ENCODE measurements around the gene NAPB. TPM values are rescaled to one million over a fixed set of nuclear protein-coding genes. Genes with fewer than 3 reads are reported as not detected.

NAPB gene
- total RNA-seq, 8 experiments from 2014 or later = 26.9 to 61.4 (median 42.7) TPM

- in situ Hi-C loops (cut with MboI; ENCODE audit: low pct_unique_long_range_greater_than_20kb in 2 of 9, low sequenced_read_pairs in 9 of 9, unreplicated experiment in 9 of 9) = no loop called here
- WGBS, 10 experiments = 57 to 100% (median 94%) methylated on average over 1 to 12 of the region's 14 CpGs; no CpG with 5 or more reads in 3 of the 10 experiments
- Histone ChIP-seq H3K27ac (no peak overlapping the region), H3K4me1 (replicated peaks in 1 of 2) (peaks cover 27 to 30% of the 10 kb centered on the region in 2 donors), H3K4me3 (no peak overlapping the region)
- peak in 5 of 8 experiments; percentile 10 to 57 (median 35) for ATAC-seq (replicated peaks in 6 of 8)
Measured at GRCh38 chr20:23369072-23369823, 52.0 kb downstream of the NAPB start.

DNA sequence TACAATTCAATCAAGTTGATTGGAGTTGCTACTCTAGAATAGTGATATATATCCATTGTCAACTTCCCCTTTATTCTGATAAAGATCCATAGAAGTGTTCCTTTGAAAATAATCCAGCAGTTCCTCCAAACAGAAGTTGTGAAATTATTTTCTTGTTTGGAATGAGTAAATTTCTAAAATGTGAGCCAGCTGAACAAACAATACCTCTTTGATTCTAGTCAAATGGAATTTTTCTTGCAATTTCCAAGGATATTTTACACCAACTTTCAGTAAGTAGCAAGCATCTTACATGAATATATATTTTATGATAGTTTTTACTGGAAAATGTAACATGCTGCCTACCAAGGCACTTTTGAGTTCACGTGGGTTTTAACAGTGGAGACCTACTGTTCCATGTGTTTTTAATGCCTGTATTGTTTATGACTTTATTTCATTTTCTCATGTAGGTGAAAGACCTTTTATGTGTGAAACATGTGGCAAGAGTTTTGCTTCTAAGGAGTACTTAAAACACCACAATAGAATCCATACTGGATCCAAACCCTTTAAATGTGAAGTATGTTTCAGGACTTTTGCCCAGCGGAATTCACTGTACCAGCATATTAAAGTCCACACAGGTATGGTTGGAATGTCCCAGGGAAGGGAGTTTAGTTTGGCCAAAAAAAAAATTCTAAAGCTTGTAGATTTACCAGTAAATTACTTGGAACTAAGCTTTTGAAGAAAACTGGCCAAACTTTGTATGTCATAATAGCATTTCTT lies 52.8 kb downstream of the NAPB start:
- H3K4me1 ChIP-seq (replicated peaks in 1 of 2) = peaks cover 31 to 37% of the 10 kb centered on the region in 2 donors
- H3K27ac ChIP-seq = no peak overlapping the region
- ATAC-seq (replicated peaks in 6 of 8) = peak in 1 of 8 experiments; percentile 11
- 67 to 100% (median 100%) methylated on average over 1 to 2 of the region's 2 CpGs; no CpG with 5 or more reads in 1 of the 10 experiments for WGBS, 10 experiments
- H3K4me3 ChIP-seq = no peak overlapping the region
- in situ Hi-C loops (cut with MboI; ENCODE audit: low pct_unique_long_range_greater_than_20kb in 2 of 9, low sequenced_read_pairs in 9 of 9, unreplicated experiment in 9 of 9) = no loop called here

DNA sequence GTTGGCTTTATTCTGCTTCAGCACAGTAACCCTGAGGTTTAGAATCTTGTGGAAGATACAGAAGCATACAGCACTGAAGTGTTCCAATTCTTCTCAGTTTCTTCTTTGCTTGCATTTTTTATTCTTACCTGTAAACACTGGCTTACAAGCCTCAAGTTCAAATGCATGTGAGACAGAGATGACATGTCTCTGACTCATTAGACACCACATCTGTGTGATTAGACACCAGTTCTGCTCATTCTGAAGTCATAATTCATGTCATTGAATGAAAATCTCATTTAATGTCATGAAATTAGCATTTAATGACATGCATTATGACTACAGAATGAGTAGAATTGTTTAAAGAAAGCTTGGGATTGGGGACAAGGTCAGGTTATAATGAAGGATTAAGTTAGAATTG lies 53.5 kb downstream of the NAPB start:
- peak overlapping the region in 2 of 5 donors; percentile 29 for H3K4me3 ChIP-seq
- H3K27ac ChIP-seq = no peak overlapping the region
- peak in 1 of 8 experiments; percentile 7 for ATAC-seq (replicated peaks in 6 of 8)
- in situ Hi-C loops (cut with MboI; ENCODE audit: low pct_unique_long_range_greater_than_20kb in 2 of 9, low sequenced_read_pairs in 9 of 9, unreplicated experiment in 9 of 9) = no loop called here
- peaks cover 34 to 43% of the 10 kb centered on the region in 2 donors for H3K4me1 ChIP-seq (replicated peaks in 1 of 2)

GRCh38 chr20:23366384-23366783 lies 54.9 kb downstream of the NAPB start:
- no peak overlapping the region for H3K27ac ChIP-seq
- WGBS, 10 experiments = 20 to 100% (median 39%) methylated on average over 1 of the region's 1 CpG; no CpG with 5 or more reads in 2 of the 10 experiments
- peaks cover 34 to 43% of the 10 kb centered on the region in 2 donors for H3K4me1 ChIP-seq (replicated peaks in 1 of 2)
- ATAC-seq (replicated peaks in 6 of 8) = no peak
- peak overlapping the region; percentile 6 to 29 (median 11) for H3K4me3 ChIP-seq
- in situ Hi-C loops (cut with MboI; ENCODE audit: low pct_unique_long_range_greater_than_20kb in 2 of 9, low sequenced_read_pairs in 9 of 9, unreplicated experiment in 9 of 9) = no loop called here

DNA sequence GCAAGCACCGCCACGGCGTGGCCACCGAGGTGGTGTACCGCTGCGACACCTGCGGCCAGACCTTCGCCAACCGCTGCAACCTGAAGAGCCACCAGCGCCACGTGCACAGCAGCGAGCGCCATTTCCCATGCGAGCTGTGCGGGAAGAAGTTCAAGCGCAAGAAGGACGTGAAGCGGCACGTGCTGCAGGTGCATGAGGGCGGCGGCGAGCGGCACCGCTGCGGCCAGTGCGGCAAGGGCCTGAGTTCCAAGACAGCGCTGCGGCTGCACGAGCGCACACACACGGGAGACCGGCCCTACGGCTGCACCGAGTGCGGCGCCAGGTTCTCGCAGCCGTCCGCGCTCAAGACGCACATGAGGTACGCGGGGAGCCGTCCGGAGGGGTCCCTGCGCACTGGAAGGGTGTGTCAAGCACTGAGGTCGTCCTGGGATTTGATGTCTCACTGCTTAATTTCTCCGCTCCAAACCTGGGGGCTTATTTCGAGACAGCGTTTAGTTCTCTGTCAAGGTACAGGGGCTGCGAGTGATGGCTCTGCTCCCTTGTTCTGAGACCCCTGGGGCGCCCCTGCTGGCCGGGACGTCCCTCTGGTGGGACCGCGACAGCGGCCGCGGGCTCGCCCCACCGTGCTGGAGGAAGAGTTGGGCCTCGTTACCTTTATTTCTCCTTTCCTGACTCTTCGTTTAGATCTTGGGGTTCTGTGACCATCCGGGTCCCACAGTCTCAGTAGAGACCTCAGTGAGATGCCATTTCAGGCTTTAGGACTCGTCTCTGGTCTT lies 55.7 kb downstream of the NAPB start:
- in situ Hi-C loops (cut with MboI; ENCODE audit: low pct_unique_long_range_greater_than_20kb in 2 of 9, low sequenced_read_pairs in 9 of 9, unreplicated experiment in 9 of 9) = no loop called here
- peak overlapping the region in 4 of 5 donors; percentile 11 to 29 (median 20) for H3K4me3 ChIP-seq
- ATAC-seq (replicated peaks in 6 of 8) = no peak
- H3K4me1 ChIP-seq (replicated peaks in 1 of 2) = peaks cover 36 to 48% of the 10 kb centered on the region in 2 donors
- H3K27ac ChIP-seq = no peak overlapping the region
- WGBS, 10 experiments = 89 to 100% (median 97%) methylated on average over 2 to 20 of the region's 65 CpGs; no CpG with 5 or more reads in 2 of the 10 experiments

DNA sequence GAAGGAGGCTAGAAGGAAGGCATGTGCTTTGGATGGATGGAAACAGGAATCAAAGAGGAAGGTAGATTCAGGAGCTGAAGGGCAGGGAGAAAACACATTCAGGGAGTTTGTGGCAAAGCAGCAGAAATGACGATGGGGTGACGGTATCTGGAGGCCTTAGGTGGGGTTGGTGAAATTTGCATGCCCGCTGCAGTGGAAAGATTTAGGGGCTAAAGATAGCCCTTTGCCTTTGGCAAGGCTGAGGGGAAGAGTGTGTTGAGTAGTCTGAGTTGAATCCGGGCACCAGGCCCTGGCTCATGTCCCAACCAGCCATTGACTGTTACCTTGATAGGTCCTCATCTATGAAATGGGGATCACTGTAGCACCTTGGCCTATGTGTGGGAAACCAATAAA lies 58.0 kb downstream of the NAPB start:
- Histone ChIP-seq H3K4me3 (peak overlapping the region; percentile 68 to 85 (median 79)), H3K27ac (peak overlapping the region in 1 of 2 donors; percentile 94), H3K4me1 (replicated peaks in 1 of 2) (peaks cover 43 to 55% of the 10 kb centered on the region in 2 donors)
- WGBS, 10 experiments = 40 to 100% (median 71%) methylated on average over 1 to 4 of the region's 4 CpGs; no CpG with 5 or more reads in 3 of the 10 experiments
- in situ Hi-C loops (cut with MboI; ENCODE audit: low pct_unique_long_range_greater_than_20kb in 2 of 9, low sequenced_read_pairs in 9 of 9, unreplicated experiment in 9 of 9) = no loop called here
- no peak for ATAC-seq (replicated peaks in 6 of 8)

- 0 to 63% (median 3%) methylated on average over 1 to 8 of the region's 50 CpGs; no CpG with 5 or more reads in 2 of the 10 experiments for WGBS, 10 experiments
Measured at GRCh38 chr20:23362392-23363256, 58.7 kb downstream of the NAPB start.

GRCh38 chr20:23361476-23362391 lies 59.6 kb downstream of the NAPB start, which contains the start of gene GZF1:
Gene GZF1, plus strand, starts transcription at chr20:23362182. Its CDS starts 2,202 bp downstream, at chr20:23364384.
- peak within 1 kb of the TSS; percentile 68 to 85 (median 79) for H3K4me3 ChIP-seq
- ATAC-seq (replicated peaks in 6 of 8) = peak; percentile 66 to 80 (median 72)
- in situ Hi-C loops (cut with MboI; ENCODE audit: low pct_unique_long_range_greater_than_20kb in 2 of 9, low sequenced_read_pairs in 9 of 9, unreplicated experiment in 9 of 9) = no loop called here
- H3K27ac ChIP-seq = peak within 1 kb of the TSS; percentile 95 to 98
- 0 to 5% (median 2%) methylated on average over 2 to 16 of the region's 114 CpGs; no CpG with 5 or more reads in 6 of the 10 experiments for WGBS, 10 experiments
- peaks cover 35 to 45% of the 10 kb centered on the region in 2 donors for H3K4me1 ChIP-seq (replicated peaks in 1 of 2)

More at GRCh38 chr20:23362392-23363256, 58.7 kb downstream of the NAPB start:
- peak in 4 of 8 experiments; percentile 6 to 18 (median 8) for ATAC-seq (replicated peaks in 6 of 8)
- Histone ChIP-seq H3K4me1 (replicated peaks in 1 of 2) (peaks cover 38 to 48% of the 10 kb centered on the region in 2 donors), H3K27ac (peak overlapping the region; percentile 91 to 94), H3K4me3 (peak overlapping the region; percentile 68 to 85 (median 79))
- in situ Hi-C loops (cut with MboI; ENCODE audit: low pct_unique_long_range_greater_than_20kb in 2 of 9, low sequenced_read_pairs in 9 of 9, unreplicated experiment in 9 of 9) = no loop called here

DNA sequence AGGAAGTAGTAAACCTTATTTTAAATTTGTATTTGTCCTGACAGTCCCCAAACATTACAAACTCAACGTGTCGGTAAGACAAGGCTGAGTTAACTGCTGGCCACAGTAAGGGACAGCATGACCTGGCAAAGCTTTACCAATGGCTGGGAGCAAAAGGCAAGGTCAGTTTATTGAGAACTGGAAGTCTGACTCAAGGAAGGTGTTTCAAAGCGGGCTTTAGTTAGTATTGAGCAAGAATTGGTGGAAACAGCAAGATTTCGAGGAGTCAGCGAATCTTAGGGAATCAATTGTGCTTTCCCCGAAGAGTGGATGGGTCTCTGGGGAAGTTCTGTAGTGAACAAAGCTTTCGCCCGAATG lies 60.2 kb downstream of the NAPB start:
- no peak for ATAC-seq (replicated peaks in 6 of 8)
- H3K4me1 ChIP-seq (replicated peaks in 1 of 2) = peaks cover 30 to 39% of the 10 kb centered on the region in 2 donors
- H3K4me3 ChIP-seq = peak overlapping the region; percentile 58 to 85 (median 69)
- peak overlapping the region; percentile 95 to 98 for H3K27ac ChIP-seq
- 0 to 30% (median 3%) methylated on average over 2 to 8 of the region's 8 CpGs; no CpG with 5 or more reads in 1 of the 10 experiments for WGBS, 10 experiments
- in situ Hi-C loops (cut with MboI; ENCODE audit: low pct_unique_long_range_greater_than_20kb in 2 of 9, low sequenced_read_pairs in 9 of 9, unreplicated experiment in 9 of 9) = no loop called here

DNA sequence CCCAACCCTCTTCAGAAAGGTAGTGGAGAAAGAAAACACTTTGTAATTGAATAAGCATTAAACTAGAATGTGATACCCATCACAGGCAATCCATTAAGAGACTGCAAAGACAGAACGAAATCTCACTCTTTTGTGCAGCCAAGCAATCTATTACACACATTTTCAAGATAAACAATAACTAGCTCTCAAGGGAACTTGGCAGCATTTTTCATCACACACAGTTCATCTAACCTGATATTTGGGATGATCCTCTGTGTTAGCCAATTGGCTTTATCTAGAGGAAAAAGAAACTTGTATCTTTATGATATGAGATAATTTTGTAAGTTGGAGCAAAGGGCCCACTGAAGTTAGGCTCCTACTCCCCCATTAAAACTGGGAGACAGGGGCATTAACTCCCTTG lies 60.8 kb downstream of the NAPB start:
- H3K27ac ChIP-seq = peak overlapping the region; percentile 95 to 98
- H3K4me1 ChIP-seq (replicated peaks in 1 of 2) = peaks cover 24 to 34% of the 10 kb centered on the region in 2 donors
- ATAC-seq (replicated peaks in 6 of 8) = no peak
- 43 to 100% (median 100%) methylated on average over 1 of the region's 1 CpG; no CpG with 5 or more reads in 3 of the 10 experiments for WGBS, 10 experiments
- in situ Hi-C loops (cut with MboI; ENCODE audit: low pct_unique_long_range_greater_than_20kb in 2 of 9, low sequenced_read_pairs in 9 of 9, unreplicated experiment in 9 of 9) = no loop called here
- H3K4me3 ChIP-seq = peak overlapping the region in 2 of 5 donors; percentile 69 to 85
